ENCODE results near the gene NOX1.

Gene NOX1

DNA sequence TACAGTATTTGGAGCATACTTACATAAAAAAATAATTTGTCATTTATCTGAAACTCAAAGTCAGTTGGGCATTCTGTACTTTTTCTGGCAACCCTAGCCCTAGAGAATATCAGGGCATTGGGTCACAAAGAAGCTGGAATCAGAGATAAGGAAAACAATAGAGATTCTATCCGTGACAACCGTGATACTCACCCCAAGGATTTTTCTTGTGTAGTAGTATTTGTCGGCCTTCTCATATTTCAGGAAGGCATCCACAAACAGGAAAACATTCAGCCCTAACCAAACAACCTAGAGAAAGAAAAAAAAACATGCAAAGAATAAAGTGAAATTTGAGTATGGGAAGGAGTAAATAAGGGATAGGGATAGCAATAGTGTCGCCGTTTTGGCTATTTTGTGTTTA is 3.6 kb downstream of the NOX1 start:
- Histone ChIP-seq H3K36me3 (ENCODE audit: insufficient read depth, low read length) (no peaks in the 10 kb centered on the region), H3K4me1 (ENCODE audit: control insufficient read depth, insufficient read depth, low read length, unreplicated experiment) (peaks cover 2% of the 10 kb centered on the region), H3K4me3 (ENCODE audit: low read depth, low read length) (no peak overlapping the region), H2AFZ (ENCODE audit: low read length, unreplicated experiment) (peak overlapping the region; percentile 25), H3K27me3 (ENCODE audit: insufficient read depth, low read length) (no peaks in the 10 kb centered on the region), H3K79me2 (ENCODE audit: control insufficient read depth, insufficient read depth, low read length, unreplicated experiment) (no peaks in the 10 kb centered on the region), H3K27ac (ENCODE audit: low read depth, low read length) (no peak overlapping the region)

DNA sequence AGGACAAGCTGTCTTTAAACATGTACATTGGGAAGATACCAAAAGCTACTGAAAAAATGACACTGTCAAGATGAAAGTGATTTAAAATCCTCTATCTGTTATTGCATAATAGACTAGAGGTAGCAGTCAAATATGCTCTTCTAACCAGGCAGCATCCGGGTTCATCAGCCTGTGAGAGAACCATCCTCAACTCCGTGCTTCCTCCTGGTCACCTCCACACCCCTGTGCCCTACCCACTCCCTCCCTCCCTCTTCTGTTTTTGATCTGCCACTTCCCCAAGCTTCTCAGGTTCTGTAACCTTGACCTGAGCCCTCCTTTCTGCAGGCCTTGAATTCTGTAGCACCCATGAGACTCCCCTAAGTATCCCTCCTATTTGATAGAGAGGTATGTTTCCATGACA is 5.9 kb downstream of the NOX1 start:
- no peaks in the 10 kb centered on the region for H3K36me3 ChIP-seq (ENCODE audit: insufficient read depth, low read length)
- H3K4me1 ChIP-seq (ENCODE audit: control insufficient read depth, insufficient read depth, low read length, unreplicated experiment): peaks cover 13% of the 10 kb centered on the region
- no peak overlapping the region for H3K4me3 ChIP-seq (ENCODE audit: low read depth, low read length)
- H3K79me2 ChIP-seq (ENCODE audit: control insufficient read depth, insufficient read depth, low read length, unreplicated experiment): no peaks in the 10 kb centered on the region
- H3K27ac ChIP-seq (ENCODE audit: low read depth, low read length): no peak overlapping the region
- no peaks in the 10 kb centered on the region for H3K27me3 ChIP-seq (ENCODE audit: insufficient read depth, low read length)
- H2AFZ ChIP-seq (ENCODE audit: low read length, unreplicated experiment): no peak overlapping the region

DNA sequence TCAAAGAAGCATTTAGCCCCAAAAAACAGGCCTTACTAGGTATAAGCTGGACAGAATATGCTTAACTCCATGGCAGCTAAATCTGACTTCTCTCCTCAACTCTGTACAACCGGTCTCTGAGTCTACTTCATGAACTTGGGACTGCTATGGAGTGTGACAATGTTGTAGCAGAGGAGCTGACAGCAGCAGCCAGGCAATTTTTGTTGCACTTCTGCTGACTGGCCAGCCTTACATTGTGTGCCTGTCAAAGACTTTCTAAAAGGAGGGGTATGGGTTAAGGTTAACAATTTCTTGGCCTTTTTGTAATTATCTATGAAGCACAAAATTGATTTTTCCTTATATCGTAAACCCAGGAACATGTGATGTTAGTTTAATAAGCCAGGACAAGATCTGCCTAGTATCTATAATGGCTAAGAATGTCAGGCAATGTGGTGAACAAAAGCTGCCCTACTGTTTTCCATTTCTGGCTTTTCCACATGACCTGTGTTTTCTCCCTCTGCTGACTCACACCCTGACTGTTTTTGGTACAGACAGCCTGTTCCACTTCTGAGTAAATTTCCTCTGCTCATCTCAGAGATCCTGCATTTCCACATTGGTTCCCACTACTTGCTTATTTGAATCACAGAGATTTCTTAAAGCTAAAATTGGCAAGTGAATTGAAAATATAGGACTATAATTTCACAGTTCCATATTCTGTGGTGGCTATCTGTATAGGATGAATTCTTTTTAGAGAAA is 9.3 kb downstream of the NOX1 start:
- Histone ChIP-seq H3K4me1 (ENCODE audit: control insufficient read depth, insufficient read depth, low read length, unreplicated experiment) (peaks cover 13% of the 10 kb centered on the region), H2AFZ (ENCODE audit: low read length, unreplicated experiment) (peak overlapping the region; percentile 56), H3K27me3 (ENCODE audit: insufficient read depth, low read length) (no peaks in the 10 kb centered on the region), H3K36me3 (ENCODE audit: insufficient read depth, low read length) (no peaks in the 10 kb centered on the region), H3K79me2 (ENCODE audit: control insufficient read depth, insufficient read depth, low read length, unreplicated experiment) (no peaks in the 10 kb centered on the region), H3K27ac (ENCODE audit: low read depth, low read length) (0 out of 2 replicates have a peak overlapping the region, but pooled peaks have one; percentile 26), H3K4me3 (ENCODE audit: low read depth, low read length) (no peak overlapping the region)

DNA sequence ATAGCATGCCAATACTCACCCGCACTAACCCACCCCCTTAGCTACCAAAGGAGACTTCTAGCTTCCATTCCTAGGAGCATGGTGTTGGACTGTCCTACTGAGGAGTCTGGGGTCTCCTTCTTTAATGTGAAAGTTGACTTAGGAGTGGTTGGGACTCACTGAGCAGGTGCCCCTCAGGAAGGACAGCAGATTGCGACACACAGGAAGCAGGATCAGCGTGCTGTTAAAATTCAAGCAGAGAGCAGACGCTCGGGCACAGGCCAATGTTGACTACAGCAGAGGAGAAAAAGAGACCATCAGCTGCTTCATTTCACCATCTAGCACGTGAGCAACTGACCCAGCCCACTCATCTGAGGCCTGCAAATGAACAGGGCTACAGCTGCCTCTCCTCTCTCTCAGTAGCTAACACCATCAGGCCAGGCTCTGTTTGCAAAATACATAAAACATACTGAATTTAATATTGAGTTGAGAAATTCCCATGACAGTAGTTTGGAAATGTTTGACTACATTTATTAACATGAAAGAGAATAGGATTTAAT is 10.8 kb downstream of the NOX1 start:
- Histone ChIP-seq H2AFZ (ENCODE audit: low read length, unreplicated experiment) (no peak overlapping the region), H3K36me3 (ENCODE audit: insufficient read depth, low read length) (no peaks in the 10 kb centered on the region), H3K79me2 (ENCODE audit: control insufficient read depth, insufficient read depth, low read length, unreplicated experiment) (no peaks in the 10 kb centered on the region), H3K4me3 (ENCODE audit: low read depth, low read length) (no peak overlapping the region), H3K27ac (ENCODE audit: low read depth, low read length) (no peak overlapping the region), H3K4me1 (ENCODE audit: control insufficient read depth, insufficient read depth, low read length, unreplicated experiment) (peaks cover 13% of the 10 kb centered on the region), H3K27me3 (ENCODE audit: insufficient read depth, low read length) (no peaks in the 10 kb centered on the region)

DNA sequence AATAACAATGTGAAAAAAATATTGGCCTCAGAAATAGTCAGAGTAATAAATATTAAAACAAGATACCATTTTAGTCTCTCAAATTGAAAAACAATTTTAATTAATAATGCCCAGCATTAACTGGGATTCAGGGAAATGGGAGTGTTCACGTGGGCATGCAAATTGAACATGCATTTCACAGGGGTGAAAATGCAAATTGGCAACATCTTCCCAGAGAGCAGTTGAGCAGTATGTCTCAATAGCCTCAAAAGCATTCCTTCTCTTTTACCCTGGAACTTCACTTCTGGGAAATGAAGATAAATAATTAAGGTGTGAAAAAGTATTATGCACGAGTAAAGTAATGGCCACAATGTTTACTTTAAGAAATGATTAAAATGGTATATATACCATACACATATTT is 21.3 kb downstream of the NOX1 start:
- Histone ChIP-seq H3K27ac (ENCODE audit: low read depth, low read length) (no peak overlapping the region), H3K36me3 (ENCODE audit: insufficient read depth, low read length) (no peaks in the 10 kb centered on the region), H3K27me3 (ENCODE audit: insufficient read depth, low read length) (no peaks in the 10 kb centered on the region), H3K4me1 (ENCODE audit: control insufficient read depth, insufficient read depth, low read length, unreplicated experiment) (no peaks in the 10 kb centered on the region), H3K4me3 (ENCODE audit: low read depth, low read length) (no peak overlapping the region), H3K79me2 (ENCODE audit: control insufficient read depth, insufficient read depth, low read length, unreplicated experiment) (no peaks in the 10 kb centered on the region), H2AFZ (ENCODE audit: low read length, unreplicated experiment) (no peak overlapping the region)

- Histone ChIP-seq H3K36me3 (ENCODE audit: insufficient read depth, low read length) (no peaks in the 10 kb centered on the region), H3K27me3 (ENCODE audit: insufficient read depth, low read length) (no peaks in the 10 kb centered on the region), H3K79me2 (ENCODE audit: control insufficient read depth, insufficient read depth, low read length, unreplicated experiment) (no peaks in the 10 kb centered on the region), H2AFZ (ENCODE audit: low read length, unreplicated experiment) (no peak overlapping the region), H3K4me1 (ENCODE audit: control insufficient read depth, insufficient read depth, low read length, unreplicated experiment) (no peaks in the 10 kb centered on the region), H3K4me3 (ENCODE audit: low read depth, low read length) (no peak overlapping the region), H3K27ac (ENCODE audit: low read depth, low read length) (no peak overlapping the region)
Observed at GRCh38 chrX:100850317-100850716, 23.8 kb downstream of the NOX1 start.

DNA sequence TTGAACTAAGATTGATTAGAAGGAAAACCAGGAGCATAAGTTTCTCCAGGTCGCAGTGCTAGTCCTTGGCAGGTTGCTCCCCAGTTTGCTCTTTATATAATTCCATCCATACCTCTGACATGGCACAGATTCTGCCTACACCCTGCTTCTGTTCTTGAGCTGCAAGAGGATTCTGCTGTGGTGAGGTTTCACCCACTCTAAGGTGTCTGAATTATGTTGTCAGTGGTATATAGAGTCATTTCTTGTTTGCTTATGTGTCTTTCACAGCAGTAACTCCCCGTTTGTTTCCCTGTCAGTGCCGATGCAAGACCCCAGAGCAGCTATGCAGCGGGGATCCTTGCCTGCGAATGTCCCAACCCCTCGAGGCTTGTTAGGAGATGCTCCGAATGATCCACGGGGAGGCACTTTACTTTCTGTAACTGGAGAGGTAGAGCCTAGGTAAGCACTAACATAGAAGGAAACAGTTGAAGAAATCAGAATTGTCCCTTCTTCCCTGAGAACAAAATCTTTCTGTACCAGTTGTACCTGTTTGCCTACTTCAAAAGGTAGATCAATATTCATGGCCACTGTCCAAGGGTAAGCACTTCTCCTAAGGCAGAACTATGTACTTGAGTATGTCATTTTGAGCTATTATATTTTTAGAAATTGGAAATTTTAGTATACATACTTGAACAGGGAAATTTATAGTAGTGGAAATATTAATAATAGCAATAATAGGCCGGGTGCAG is 42.8 kb downstream of the NOX1 start:
- H3K27me3 ChIP-seq (ENCODE audit: insufficient read depth, low read length): no peaks in the 10 kb centered on the region
- peaks cover 5% of the 10 kb centered on the region for H3K36me3 ChIP-seq (ENCODE audit: insufficient read depth, low read length)
- no peak overlapping the region for H2AFZ ChIP-seq (ENCODE audit: low read length, unreplicated experiment)
- no peak overlapping the region for H3K27ac ChIP-seq (ENCODE audit: low read depth, low read length)
- H3K4me3 ChIP-seq (ENCODE audit: low read depth, low read length): no peak overlapping the region
- peaks cover 14% of the 10 kb centered on the region for H3K4me1 ChIP-seq (ENCODE audit: control insufficient read depth, insufficient read depth, low read length, unreplicated experiment)
- H3K79me2 ChIP-seq (ENCODE audit: control insufficient read depth, insufficient read depth, low read length, unreplicated experiment): no peaks in the 10 kb centered on the region

GRCh38 chrX:100830547-100830946 is 43.6 kb downstream of the NOX1 start:
- peaks cover 5% of the 10 kb centered on the region for H3K36me3 ChIP-seq (ENCODE audit: insufficient read depth, low read length)
- H3K27ac ChIP-seq (ENCODE audit: low read depth, low read length): peak overlapping the region; percentile 81; the same call in 1 of the 2 replicates
- no peaks in the 10 kb centered on the region for H3K27me3 ChIP-seq (ENCODE audit: insufficient read depth, low read length)

GRCh38 chrX:100830143-100830542 is 44.0 kb downstream of the NOX1 start:
- no peak overlapping the region for H3K4me3 ChIP-seq (ENCODE audit: low read depth, low read length)
- no peaks in the 10 kb centered on the region for H3K27me3 ChIP-seq (ENCODE audit: insufficient read depth, low read length)
- H2AFZ ChIP-seq (ENCODE audit: low read length, unreplicated experiment): no peak overlapping the region
- H3K27ac ChIP-seq (ENCODE audit: low read depth, low read length): peak overlapping the region; percentile 81
- H3K4me1 ChIP-seq (ENCODE audit: control insufficient read depth, insufficient read depth, low read length, unreplicated experiment): peaks cover 14% of the 10 kb centered on the region
- no peaks in the 10 kb centered on the region for H3K79me2 ChIP-seq (ENCODE audit: control insufficient read depth, insufficient read depth, low read length, unreplicated experiment)
- H3K36me3 ChIP-seq (ENCODE audit: insufficient read depth, low read length): peaks cover 5% of the 10 kb centered on the region

More at GRCh38 chrX:100830547-100830946, 43.6 kb downstream of the NOX1 start:
- H2AFZ ChIP-seq (ENCODE audit: low read length, unreplicated experiment): no peak overlapping the region
- peaks cover 14% of the 10 kb centered on the region for H3K4me1 ChIP-seq (ENCODE audit: control insufficient read depth, insufficient read depth, low read length, unreplicated experiment)
- no peak overlapping the region for H3K4me3 ChIP-seq (ENCODE audit: low read depth, low read length)
- H3K79me2 ChIP-seq (ENCODE audit: control insufficient read depth, insufficient read depth, low read length, unreplicated experiment): no peaks in the 10 kb centered on the region

DNA sequence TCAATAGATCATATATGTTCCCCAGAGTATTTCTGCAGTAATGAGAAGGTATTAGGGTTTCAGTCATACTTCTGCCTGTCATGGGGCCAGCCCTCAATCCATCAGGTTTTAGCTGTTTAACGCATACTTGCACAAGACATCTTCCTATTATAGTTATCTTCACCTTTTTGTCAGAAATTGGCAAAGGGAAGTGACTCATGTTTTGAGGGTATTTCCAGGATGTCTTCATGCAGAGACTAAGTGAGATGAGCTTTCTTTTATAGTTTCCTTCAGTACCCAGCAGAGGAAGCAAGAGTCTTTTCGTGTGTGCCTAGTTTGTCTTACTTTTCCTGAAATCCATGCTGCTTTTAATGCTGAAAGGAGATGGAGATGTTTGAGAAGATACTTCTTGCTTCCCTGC is 44.4 kb downstream of the NOX1 start:
- peak overlapping the region; percentile 81 for H3K27ac ChIP-seq (ENCODE audit: low read depth, low read length)
- H2AFZ ChIP-seq (ENCODE audit: low read length, unreplicated experiment): no peak overlapping the region
- H3K4me3 ChIP-seq (ENCODE audit: low read depth, low read length): no peak overlapping the region
- no peaks in the 10 kb centered on the region for H3K27me3 ChIP-seq (ENCODE audit: insufficient read depth, low read length)
- H3K4me1 ChIP-seq (ENCODE audit: control insufficient read depth, insufficient read depth, low read length, unreplicated experiment): peaks cover 14% of the 10 kb centered on the region
- H3K79me2 ChIP-seq (ENCODE audit: control insufficient read depth, insufficient read depth, low read length, unreplicated experiment): no peaks in the 10 kb centered on the region
- peaks cover 5% of the 10 kb centered on the region for H3K36me3 ChIP-seq (ENCODE audit: insufficient read depth, low read length)

Data from ACC112 (cell line).